ENCODE data around the gene OLFM2. TPM values are rescaled to one million over a fixed set of nuclear protein-coding genes. Genes with fewer than 3 reads are reported as not detected.

The OLFM2 gene
- total and polyA plus RNA-seq, 2 of the 4 experiments (the other 2 are of a cell fraction) = 2.7 to 5.1 TPM

Small RNAs within 50 kb of the gene (microRNA-seq; reads per million reads assigned to microRNA genes)
- not detected for gene RF00156 (ENCODE audit: insufficient read depth, insufficient read length)

Small RNAs within 50 kb of the gene (small RNA-seq; reads per million reads assigned to genes)
- gene RF00156 = 0 to 0.18 (median 0) reads per million in 5 experiments

Other genes starting within 250 kb of the OLFM2 start
- gene ZNF846, start 167.8 kb downstream of the OLFM2 start, total RNA-seq (2012; rRNA removed) = 5.3 and 6.5 TPM in 2 replicates
- gene ZNF846, start 167.8 kb downstream of the OLFM2 start, polyA plus RNA-seq (2012; rRNA removed) = 4.6 and 5.7 TPM in 2 replicates
- gene FBXL12, start 117.4 kb downstream of the OLFM2 start, total RNA-seq (2012; rRNA removed) = 8.1 and 8.9 TPM in 2 replicates
- 42.6 and 47.6 TPM in 2 replicates for gene FBXL12, start 117.4 kb downstream of the OLFM2 start, polyA plus RNA-seq (2012; rRNA removed)
- gene UBL5, start 108.6 kb downstream of the OLFM2 start, total RNA-seq (2012; rRNA removed) = 371 and 434 TPM in 2 replicates
- gene UBL5, start 108.6 kb downstream of the OLFM2 start, polyA plus RNA-seq (2012; rRNA removed) = 1,091 and 1,179 TPM in 2 replicates
- 76.0 and 77.2 TPM in 2 replicates for gene PIN1, start 101.2 kb downstream of the OLFM2 start, total RNA-seq (2012; rRNA removed)
- 105 and 126 TPM in 2 replicates for gene PIN1, start 101.2 kb downstream of the OLFM2 start, polyA plus RNA-seq (2012; rRNA removed)
- 0.54 and 0.56 TPM in 2 replicates for gene COL5A3, start 74.0 kb upstream of the OLFM2 start, total RNA-seq (2012; rRNA removed)
- 1.5 TPM in 2 replicates for gene COL5A3, start 74.0 kb upstream of the OLFM2 start, polyA plus RNA-seq (2012; rRNA removed)
- gene RDH8, start 77.0 kb upstream of the OLFM2 start, total RNA-seq (2012; rRNA removed) = 0.18 TPM in 1 of 2 replicates, not detected in the other
- not detected in 2 replicates for gene RDH8, start 77.0 kb upstream of the OLFM2 start, polyA plus RNA-seq (2012; rRNA removed)
- 9.0 and 10.0 TPM in 2 replicates for gene SHFL, start 149.8 kb upstream of the OLFM2 start, total RNA-seq (2012; rRNA removed)
- gene SHFL, start 149.8 kb upstream of the OLFM2 start, polyA plus RNA-seq (2012; rRNA removed) = 32.1 and 34.3 TPM in 2 replicates
- not detected in 2 replicates for gene ANGPTL6, start 166.2 kb upstream of the OLFM2 start, total RNA-seq (2012; rRNA removed)
- gene ANGPTL6, start 166.2 kb upstream of the OLFM2 start, polyA plus RNA-seq (2012; rRNA removed) = 0.17 and 0.21 TPM in 2 replicates
- gene PPAN, start 169.8 kb upstream of the OLFM2 start, total RNA-seq (2012; rRNA removed) = 24.0 and 30.3 TPM in 2 replicates
- gene PPAN, start 169.8 kb upstream of the OLFM2 start, polyA plus RNA-seq (2012; rRNA removed) = 38.2 and 41.6 TPM in 2 replicates
- 0.54 and 0.56 TPM in 2 replicates for gene P2RY11, start 175.2 kb upstream of the OLFM2 start, total RNA-seq (2012; rRNA removed)
- 4.5 and 6.6 TPM in 2 replicates for gene P2RY11, start 175.2 kb upstream of the OLFM2 start, polyA plus RNA-seq (2012; rRNA removed)
- gene EIF3G, start 183.4 kb upstream of the OLFM2 start, total RNA-seq (2012; rRNA removed) = 209 and 278 TPM in 2 replicates
- gene EIF3G, start 183.4 kb upstream of the OLFM2 start, polyA plus RNA-seq (2012; rRNA removed) = 235 and 243 TPM in 2 replicates